GM12892 (cell line): ENCODE measurements around the gene PLAA.

Source experiments
- POLR2AphosphoS5 ChIP-seq: IDR thresholded peaks from 2 replicates; pipeline ENCODE4 v1.6.1; 2011; ENCODE audit warnings: low read depth, low read length, control low read depth
- TAF1 ChIP-seq: IDR thresholded peaks from 2 replicates; pipeline ENCODE4 v1.6.1; 2011; ENCODE audit warnings: low read depth, mild to moderate bottlenecking, control low read depth, low read length, borderline replicate concordance

- TF ChIP-seq POLR2AphosphoS5 (no peak), TAF1 (no peak)
Measured at GRCh38 chr9:26904671-26905070, 42.4 kb downstream of the PLAA start.
